ENCODE data around the gene NET1. TPM values are rescaled to one million over a fixed set of nuclear protein-coding genes. Genes with fewer than 3 reads are reported as not detected.
"Not testable (repeated sequence)": the region's sequence is repeated elsewhere in the genome, so short reads cannot be mapped to it uniquely, and the experiment has no call there.

Gene NET1
- polyA plus RNA-seq, 1 donor = 93.3 TPM

DNA sequence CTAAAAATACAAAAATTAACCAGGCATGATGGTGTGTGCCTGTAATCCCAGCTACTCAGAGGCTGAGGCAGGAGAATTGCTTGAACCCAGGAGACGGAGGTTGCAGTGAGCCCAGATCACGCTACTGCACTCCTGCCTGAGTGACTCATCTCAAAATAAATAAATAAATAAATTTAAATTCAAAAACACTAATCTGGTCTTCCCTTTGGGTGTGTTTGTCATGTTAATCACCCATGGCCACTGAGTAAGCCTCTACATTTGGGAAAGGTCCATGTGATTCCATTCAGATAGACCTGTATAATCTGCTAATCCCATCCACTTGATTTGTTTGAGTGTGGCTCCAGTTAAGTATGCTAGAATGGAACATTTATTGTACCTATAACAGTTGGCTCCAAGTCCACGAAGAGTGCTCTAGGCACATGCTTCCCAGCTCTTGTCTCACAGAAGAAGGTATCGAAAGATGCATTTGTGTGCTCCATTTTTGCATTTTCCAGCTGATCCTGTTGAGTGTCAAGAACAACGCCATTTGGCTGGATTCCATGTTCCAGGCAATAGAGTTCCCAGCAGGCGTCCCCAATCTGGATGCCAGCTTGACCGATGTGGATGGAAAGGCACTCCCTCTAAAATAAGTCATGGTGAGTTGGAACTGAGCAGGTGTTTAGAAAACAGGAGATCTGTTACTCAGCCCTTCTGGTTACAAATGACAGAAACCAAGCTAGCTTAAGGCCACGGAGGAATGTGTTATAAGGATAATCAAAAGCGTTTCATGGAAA is 11.7 kb upstream of the NET1 start:
- no peak for DNase-seq

DNA sequence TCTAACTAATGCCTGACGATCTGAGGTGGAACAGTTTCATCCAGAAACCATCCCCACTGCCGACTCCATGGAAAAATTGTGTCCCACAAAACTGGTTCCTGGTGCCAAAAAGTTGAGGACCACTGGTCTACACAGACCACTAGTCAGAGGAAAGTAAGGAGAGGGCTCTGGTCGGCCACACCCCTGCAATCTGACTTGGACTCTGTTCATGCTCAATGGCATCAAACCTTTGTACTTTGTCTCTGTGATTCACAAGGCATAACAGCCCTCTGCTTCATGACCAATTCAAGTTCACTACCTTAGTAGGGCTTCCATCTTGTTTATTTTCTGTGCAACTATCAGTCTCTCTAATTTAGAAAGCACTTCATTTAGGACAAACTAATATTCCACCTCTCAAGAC is 9.6 kb upstream of the NET1 start:
- DNase-seq = no peak

DNA sequence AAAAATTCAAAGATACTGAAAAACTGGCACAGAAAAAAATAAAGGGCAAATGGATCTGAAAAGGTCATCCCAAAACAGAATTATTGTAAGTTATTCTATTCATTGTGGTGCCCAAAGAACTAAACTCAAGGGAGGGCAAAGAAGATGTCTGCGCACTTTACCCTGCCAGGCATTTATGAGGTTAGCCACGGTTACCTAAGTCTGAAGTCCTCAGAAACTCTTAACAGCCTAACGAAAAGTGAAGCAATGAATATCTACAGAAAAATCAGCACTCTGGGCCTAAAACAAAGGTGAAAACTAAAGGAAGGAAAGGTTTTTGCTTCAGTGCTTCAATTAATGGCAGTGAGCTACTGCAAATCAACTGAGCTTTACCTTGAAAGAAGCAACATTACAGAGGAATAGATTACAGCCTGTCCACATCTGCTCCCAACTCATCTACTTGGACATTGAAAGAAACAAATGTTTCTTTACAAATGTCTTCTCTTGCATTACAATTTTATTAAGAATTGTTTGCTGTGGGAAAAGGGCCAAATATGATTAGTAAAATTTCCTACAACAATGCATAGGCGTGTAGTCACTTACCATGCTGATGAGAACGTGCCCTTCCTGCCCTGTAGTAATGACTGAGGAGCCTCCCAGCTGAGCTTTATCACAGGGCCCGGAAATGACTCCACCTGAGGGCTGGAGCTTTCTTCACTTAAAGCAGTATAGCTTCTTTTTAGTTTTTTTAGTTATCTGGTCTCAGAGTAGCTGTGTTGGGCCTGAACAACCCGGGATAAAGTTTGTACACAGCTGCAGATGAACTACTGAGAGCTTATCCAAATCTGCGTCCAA is 7.9 kb upstream of the NET1 start, which contains the start of gene TUBAL3:
Gene TUBAL3, minus strand, starts transcription at position 621 of the 834 bp plus-strand sequence. Its CDS starts 36 bp downstream, at position 585.
- DNase-seq = no peak

DNA sequence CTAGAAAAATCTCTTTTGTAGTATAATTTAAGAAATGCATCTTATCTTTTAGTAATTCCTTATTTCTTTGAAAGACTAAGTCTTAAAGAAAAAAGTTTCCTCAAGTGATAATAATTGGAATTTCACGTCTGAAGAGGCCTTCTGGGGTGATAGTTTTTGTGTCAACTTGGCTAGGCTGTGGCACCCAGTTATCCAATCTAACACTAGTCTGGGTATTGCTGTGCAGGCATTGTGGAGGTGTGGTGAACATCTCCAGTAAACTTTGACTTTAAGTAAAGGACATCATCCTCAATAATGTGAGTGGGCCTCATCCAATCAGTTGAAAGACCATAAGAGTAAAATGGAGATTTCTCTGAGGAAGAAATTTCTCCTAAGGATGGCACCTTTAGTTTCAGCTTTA is 5.4 kb upstream of the NET1 start:
- DNase-seq = no peak

DNA sequence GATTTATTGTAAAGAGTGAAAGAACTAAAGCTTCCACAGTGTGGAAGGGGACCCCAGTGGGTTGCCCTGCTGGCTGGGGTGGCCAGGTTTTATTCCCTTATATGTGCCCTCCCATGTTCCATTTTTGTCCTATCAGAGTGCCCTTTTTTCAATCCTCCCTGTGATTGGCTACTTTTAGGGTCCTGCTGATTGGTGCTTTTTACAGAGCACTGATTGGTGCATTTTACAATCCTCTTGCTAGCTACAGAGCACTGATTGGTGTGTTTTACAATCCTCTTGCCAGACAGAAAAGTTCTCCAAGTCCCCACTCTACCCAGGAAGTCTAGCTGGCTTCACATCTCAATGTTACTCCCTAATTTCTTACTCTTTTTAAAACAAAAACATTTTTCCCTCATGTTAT is 1.6 kb upstream of the NET1 start:
- not testable (repeated sequence) for DNase-seq

DNA sequence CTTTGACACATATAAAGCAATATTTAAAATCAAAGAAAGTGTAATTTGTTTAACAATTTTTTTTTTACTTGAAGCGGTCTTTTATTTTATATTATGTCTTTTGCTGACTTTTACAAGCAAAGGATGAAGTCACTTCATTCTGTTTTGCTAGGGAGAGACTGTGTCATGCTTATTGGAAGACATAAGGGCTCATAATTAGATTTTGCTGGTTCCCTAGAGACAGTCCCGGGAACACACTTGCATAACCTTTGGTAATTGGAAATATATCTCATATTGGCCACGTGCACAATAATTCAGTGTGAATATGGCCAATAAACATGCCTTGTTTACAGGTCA is 448 bp upstream of the NET1 start:
- no peak for DNase-seq

DNA sequence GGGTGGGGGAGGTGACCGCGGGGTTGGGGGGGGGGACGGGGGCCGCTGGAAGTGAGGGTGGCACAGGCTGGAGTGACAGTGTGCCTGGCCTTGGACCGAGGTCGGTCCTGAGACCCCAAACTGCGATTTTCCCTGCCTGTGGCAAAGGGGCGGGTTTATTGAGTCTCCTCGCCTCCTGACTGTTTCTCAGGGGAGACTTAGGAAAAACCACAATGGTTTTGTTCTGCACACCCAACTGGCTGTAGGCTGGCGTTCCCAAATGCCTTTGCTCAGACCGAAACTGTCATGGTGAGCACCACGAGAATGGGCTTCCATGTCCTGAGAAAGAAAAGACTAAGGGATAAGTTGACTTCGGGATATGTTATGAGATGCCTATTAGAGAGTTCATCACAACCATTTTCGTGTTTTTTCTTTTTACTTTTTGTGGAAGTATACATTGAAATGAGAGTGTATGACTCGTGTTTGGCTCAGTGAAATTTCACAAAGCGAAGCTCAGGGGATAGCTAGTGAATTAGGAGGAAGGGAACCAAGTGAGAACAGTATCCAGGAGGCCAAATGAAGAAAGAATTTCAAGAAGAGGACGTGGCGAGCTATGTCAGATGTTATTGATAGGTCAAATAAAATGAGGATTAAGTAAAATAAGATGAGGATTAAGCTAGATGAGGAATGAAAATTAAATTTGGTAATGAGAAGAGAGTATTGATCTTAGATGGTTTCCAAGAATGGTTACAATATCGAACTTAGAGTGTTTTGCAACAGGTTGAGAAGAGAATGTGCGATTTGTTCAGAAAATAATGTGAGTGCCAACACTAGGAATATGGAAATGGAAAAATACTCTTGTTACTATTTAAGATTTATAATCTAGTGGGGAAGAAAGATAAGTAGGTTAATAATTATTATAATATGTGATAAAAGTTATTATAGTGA is 918 bp downstream of the NET1 start:
- no peak for DNase-seq

DNA sequence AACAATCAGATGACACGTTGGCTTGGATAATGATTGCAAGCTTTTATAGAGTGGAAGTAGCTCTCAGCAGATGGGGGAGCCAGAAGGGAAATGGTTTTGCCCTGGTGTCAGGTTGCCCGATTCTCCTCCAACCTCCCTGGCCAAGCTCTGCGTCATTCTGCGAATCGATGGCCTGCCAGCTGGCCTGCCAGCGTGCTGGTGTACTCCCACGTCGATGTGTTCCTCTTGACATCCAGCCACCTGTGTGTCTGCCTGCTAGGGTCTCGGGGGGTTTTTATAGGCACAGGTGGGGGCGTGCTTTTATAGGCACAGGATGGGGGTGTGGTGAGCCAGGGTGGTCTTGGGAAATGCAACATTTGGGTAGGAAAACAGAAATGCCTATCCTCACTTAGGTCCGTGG is 4.6 kb downstream of the NET1 start:
- no peak for DNase-seq

DNA sequence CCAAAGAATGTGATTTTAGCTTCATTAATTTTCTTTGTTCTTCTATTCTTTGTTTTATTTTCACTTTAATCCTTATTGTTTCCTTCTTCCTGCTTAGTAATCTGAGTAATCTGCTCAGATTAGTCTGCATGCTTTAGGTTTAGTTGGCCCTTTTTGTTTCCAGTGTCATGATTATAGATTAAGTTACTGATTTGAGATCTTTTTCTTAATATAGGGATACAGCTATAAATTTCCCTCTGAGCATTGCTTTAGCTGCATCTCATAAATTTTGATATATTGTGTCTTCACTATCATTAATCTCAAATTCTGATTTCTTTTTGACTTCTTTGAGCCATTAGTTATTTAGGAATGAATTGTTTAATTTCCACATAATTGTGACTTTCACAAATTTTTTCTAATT is 6.2 kb downstream of the NET1 start:
- DNase-seq = no peak

DNA sequence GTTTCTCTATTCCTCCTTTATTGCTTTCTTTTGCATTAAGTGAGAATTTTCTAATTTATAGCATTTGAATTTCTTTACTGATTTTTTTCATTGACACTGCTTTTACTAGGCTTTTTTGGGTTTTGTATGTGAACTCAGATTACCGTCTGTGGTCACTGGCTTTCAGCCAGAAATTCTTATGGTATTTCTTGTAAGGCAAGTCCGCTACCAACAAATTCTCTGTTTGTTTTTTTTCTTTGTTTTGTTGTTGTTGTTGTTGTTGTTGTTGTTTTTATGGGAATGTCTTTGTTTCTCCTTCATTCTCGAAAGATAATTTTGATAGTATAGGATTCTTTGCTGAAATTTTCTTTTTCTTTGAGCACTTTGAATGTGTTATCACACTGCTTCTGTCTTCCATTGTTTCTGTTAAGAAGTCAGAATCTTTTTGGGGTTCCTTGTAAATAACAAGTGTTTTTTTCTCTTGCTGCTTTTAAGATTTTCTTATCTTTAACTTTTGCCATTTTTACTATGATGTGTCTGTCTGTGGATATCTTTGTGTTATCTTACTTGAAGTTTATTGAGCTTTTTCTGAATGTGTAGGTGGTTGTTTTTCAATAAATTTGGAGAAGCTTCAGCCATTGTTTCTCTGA is 7.2 kb downstream of the NET1 start:
- no peak for DNase-seq

DNA sequence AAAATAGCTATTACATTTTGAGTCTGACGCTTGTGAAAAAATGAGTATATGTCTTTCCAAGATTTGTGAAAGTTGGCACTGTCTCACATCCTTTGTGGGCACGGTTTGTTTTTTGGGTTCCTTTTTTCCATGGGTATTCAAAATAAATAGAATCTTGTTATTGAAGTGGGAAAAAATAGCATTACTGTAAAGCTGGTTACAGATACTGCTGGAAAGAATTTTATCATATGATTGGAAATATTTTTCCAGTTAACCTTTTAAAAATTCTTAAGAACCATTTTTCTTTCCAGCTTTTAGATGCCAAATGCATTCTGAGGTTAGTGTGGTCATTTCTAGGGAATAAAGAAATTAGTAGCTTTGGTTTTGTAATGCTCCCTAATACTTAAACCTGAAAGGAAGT is 11.4 kb downstream of the NET1 start:
- no peak for DNase-seq

DNA sequence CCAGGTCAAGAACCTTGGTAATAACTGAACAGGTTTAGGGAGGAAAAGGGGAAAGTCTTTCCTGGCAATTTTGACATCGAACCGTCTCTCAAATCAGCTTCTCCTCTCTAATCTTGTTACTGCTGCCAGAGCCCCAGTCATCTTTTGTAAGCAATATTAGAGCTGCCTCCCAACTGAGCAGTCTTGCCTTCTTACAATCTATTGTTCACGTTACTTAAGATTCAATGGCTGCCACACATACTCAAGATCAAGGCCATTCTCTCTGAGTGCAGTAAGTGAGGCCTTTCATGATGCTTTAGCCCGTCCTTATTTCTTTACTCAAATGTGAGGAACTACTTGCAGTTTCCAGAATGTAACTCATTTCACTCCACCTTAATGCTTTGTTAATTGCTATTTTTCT is 12.4 kb downstream of the NET1 start:
- DNase-seq = no peak

DNA sequence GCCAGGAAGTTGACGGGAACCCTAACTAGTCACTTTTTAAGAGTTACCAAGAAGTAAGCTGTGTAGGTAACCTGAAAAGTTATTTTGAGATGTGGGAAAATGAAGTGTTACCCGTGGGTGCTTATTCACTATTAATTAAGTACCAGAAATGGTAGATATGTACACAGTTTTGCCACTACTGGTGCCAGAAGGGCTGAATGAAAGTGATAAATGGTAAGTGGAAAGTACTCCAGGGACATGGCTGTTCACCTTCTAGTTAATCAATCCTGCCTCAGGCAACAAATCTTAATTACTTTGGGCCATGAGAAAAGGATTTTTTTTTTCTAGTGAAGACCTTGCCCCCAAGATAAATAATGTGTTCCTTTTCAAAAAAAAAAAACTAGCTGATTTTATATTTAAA is 15.8 kb downstream of the NET1 start:
- DNase-seq = no peak

DNA sequence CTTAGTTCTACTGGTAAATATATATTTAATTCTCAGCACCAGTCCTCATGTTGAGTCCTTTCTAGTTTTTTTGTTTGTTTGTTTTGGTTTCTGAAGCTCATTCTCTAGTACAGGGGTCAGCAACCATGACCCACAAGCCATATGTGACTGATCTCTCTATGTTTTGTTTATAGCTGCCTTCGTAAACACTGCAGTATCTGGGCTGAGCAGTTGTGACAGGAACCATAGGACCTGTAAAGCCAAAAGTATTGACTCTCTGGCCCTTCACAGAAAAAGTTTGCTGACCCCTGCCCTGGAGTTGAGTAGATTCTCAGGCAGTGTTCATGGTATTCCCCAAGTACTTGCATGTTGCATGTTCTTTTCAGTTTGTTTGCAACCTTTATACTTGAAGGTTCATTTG is 20.8 kb downstream of the NET1 start:
- no peak for DNase-seq

DNA sequence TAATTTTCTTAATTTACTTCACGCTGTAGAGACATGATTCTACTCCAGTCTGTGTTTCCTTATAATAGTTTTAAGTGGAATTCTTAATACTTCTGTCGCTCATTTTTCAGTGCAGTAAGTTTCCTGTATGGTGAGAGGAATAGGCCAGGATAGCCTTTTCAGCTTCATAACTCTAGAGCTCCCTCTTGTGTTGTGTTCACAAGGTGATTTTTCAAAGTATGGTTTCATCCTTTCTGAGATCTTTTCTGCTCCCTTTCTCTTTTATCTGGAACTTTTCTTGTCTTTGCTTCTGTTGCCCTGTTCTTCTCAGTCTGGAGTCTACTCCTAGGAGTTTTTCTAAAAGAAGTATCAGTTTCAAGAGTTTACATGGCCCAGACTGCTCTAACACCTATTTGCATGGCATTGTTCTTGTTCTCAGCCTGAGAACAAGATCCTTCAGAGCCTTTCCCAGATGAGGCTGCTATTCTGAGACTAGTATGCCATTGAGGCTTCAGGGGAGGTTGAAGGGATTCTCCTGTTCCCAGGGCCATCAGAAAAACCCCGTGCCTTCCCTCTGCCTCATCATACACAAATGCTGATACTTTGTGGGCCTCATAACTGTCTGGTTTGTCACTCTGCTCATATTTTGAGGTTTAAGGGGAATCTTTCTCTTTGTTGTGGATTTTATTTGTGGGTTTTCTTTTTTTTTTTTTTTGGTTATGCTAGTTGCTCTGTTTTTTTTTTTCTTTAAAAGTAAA is 21.8 kb downstream of the NET1 start:
- DNase-seq = no peak

DNA sequence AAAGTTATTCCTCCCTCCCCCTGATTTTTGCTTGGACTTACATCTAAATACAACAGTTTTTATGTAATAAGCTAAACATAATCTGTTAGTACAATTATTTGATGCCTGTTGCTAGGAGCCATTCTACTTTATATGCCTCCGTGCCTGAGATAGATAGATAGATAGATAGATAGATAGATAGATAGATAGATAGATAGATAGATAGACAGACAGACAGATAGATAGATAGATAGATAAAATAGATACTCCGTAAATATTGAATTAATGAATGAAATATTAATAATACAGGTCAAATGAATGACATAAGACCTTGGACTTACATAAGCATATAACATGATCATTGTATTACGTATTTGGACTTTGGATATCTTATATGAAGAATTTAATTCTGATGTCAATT is 23.0 kb downstream of the NET1 start:
- no peak for DNase-seq

DNA sequence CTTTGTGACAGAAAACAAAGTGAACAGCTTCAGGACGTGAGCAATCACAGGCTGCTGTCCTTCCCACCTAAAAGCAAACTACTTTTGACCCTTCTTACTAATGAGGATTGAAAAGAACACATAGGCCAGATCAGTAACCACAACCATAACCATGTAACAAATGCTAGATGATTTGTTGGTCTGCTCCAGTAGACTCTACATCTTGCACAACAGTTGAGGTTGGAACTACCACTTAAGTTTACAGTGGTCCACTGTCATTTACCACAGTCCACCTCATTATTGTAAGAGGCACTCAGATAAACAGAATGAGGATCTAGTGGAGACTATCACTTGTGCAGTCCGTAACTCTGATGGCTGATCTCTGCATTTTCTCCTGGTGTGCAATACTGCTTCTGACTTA is 27.8 kb downstream of the NET1 start:
- no peak for DNase-seq

DNA sequence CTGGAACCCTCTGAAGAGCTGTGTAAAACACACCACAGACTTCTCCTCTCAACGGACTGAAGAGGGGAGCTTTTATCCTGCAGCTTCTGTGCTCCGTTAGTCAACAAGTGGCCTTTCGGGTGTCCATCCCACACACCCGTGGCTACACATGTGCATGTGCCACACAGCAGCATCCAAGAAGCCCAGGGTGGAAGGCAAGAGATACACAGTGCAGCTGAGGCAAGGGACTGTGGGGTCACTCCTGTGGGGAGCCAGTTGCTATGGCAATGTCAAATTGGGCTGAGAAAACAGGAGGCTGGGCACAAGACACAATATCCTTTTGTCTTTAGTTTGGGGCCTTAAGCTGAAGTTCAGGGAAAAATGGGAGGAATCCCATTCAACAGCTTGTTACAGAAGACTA is 28.7 kb downstream of the NET1 start:
- no peak for DNase-seq

DNA sequence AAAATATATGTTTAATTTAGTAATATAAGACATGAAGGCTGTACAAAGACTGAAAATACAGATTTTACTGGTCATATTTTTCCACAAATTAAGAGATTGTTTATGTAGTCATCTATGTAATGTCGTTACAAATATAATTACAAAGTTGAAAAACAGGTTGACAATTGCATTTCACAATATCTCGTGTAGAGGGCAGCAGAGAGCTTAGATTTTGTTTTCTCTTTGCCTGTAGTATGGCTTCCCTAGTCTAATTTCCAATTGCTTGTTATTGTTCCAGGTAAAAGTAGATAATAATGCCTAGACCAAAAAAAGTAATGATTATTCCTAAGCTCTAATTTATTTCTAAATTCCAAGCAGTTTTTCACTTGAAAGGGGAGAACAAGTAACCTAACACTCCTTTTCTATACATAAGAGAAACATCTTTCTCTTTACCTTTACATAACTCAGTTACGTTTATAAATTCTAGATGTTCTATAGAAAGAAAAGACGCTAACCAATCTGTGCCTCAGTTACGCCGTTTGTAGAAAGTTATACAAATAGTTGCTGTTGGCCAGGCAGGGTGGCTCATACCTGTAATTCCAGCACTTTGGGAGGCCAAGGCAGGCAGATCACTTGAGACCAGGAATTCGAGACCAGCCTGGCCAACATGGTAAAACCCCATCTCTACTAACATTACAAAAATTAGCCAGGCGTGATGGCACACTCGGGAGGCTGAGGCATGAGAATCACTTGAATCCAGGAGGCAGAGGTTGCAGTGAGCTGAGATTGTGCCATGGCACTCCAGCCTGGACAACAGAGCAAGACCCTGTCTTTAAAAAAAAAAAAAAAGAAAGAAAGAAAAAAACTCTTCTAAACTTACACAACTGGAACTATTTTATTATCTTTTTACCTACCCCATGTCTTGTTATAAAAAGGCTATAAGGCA is 30.0 kb downstream of the NET1 start:
- DNase-seq = no peak

DNA sequence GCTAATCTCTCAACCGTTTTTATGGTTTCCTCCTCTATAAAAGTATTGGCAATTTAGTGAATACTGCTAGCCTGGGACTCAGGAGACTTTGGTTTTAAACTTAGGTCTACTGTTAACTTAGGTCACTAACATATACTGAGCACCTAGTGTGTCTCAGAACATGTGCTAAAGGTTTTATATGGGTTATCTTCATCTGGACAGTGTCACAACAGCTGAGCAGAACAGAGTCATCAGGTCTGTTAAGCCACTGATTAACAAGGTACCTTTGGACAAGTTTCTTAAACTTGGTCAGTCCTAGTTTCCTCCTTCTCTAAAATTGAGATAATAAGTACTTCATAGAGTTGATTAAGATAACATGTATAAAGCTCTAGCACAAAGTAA is 30.6 kb downstream of the NET1 start:
- no peak for DNase-seq

DNA sequence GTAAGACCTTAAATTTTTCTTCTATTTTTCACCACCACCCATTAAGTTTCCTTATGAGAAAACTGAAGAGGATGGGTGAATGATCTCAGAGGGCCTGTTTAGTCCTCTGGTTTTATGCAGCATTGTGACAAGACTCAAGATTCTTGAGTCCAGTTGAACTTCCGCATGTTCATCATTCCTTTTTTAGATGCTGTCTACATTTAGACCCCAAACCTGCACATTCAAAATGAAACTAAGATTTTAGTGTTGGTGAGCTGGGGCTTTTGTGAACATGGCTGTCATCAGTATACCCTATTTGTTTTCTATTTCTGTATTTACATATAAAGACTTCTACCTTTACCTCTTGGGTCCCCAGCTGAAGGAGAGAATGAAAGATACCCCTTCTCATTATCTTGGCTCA is 31.1 kb downstream of the NET1 start:
- DNase-seq = no peak

Data from hindlimb muscle (tissue), 1 donor.